HG03520 (cell line): ENCODE measurements around the gene ARMH1.
"Not testable (repeated sequence)": the region's sequence is repeated elsewhere in the genome, so short reads cannot be mapped to it uniquely, and the experiment has no call there.

ENCODE experiments used
- ATAC-seq: cut with Tn5 transposase; IDR thresholded peaks from one replicate; pipeline ENCODE4 v1.9.1; 2021; ENCODE audit warnings: mild to moderate bottlenecking, moderate library complexity; ENCODE audit not compliant: unreplicated experiment

Gene ARMH1

GRCh38 chr1:44720281-44720680 lies 45.8 kb downstream of the ARMH1 start:
- ATAC-seq: no peak

GRCh38 chr1:44721485-44722361 lies 47.2 kb downstream of the ARMH1 start:
- ATAC-seq: peak; percentile 60

GRCh38 chr1:44723064-44723463 lies 48.5 kb downstream of the ARMH1 start:
- ATAC-seq: no peak

- ATAC-seq: no peak
Measured at GRCh38 chr1:44723496-44724295, 49.2 kb downstream of the ARMH1 start.

GRCh38 chr1:44724296-44724954 lies 49.9 kb downstream of the ARMH1 start:
- ATAC-seq: no peak

- no peak for ATAC-seq
Measured at GRCh38 chr1:44724955-44725698, 50.6 kb downstream of the ARMH1 start.

- peak; percentile 61 for ATAC-seq
Measured at GRCh38 chr1:44730741-44731512, 56.4 kb downstream of the ARMH1 start, which contains the start of gene RNU5D-1. Gene RNU5D-1, minus strand, starts transcription at chr1:44731170.

GRCh38 chr1:44733365-44733764 lies 58.9 kb downstream of the ARMH1 start:
- no peak for ATAC-seq

- no peak for ATAC-seq
Measured at GRCh38 chr1:44733784-44734183, 59.3 kb downstream of the ARMH1 start.

GRCh38 chr1:44735992-44736391 lies 61.5 kb downstream of the ARMH1 start:
- no peak for ATAC-seq

GRCh38 chr1:44738953-44739306 lies 64.4 kb downstream of the ARMH1 start:
- ATAC-seq: not testable (repeated sequence)

GRCh38 chr1:44739307-44740178 lies 65.0 kb downstream of the ARMH1 start, which contains the start of gene KIF2C:
Gene KIF2C, plus strand, starts transcription at chr1:44739837. Its CDS starts 96 bp downstream, at chr1:44739933.
- peak; percentile 92 for ATAC-seq

GRCh38 chr1:44740179-44740617 lies 65.7 kb downstream of the ARMH1 start:
- no peak for ATAC-seq

- ATAC-seq: no peak
Measured at GRCh38 chr1:44743211-44743610, 68.7 kb downstream of the ARMH1 start.

GRCh38 chr1:44747878-44748277 lies 73.4 kb downstream of the ARMH1 start:
- no peak for ATAC-seq

GRCh38 chr1:44757420-44757819 lies 82.9 kb downstream of the ARMH1 start:
- ATAC-seq: no peak

GRCh38 chr1:44759077-44759476 lies 84.6 kb downstream of the ARMH1 start:
- no peak for ATAC-seq

- ATAC-seq: no peak
Measured at GRCh38 chr1:44760876-44761275, 86.4 kb downstream of the ARMH1 start.

GRCh38 chr1:44766421-44766820 lies 91.9 kb downstream of the ARMH1 start:
- not testable (repeated sequence) for ATAC-seq
